SK-N-SH (cell line): ENCODE measurements around the gene BRI3. TPM values are rescaled to one million over a fixed set of nuclear protein-coding genes. Genes with fewer than 3 reads are reported as not detected.

Source experiments
- CTCF ChIA-PET: fragments of 300-600, 350-600 bp; formaldehyde crosslinking; extraction: SDS; loops from one replicate; lab custom pipeline; 2021; lab: Yijun Ruan, JAX
- POLR2A ChIA-PET: fragments of 350-600 bp; sonication (Branson Sonifier 250); formaldehyde crosslinking; extraction: SDS; loops from one replicate; lab custom pipeline; 2020; ENCODE audit warnings: antibody characterized with exemption, inconsistent platforms; lab: Yijun Ruan, JAX
- DNase-seq: peaks from one replicate; pipeline ENCODE4 v3.0.0; 2012
- H2AFZ ChIP-seq: fragments of 200-600 bp; sonication (generic); 2 replicates; pipeline ENCODE4 v1.8.1; 2016; ENCODE audit warnings: antibody characterized with exemption, mild to moderate bottlenecking, low read depth
- H3F3A ChIP-seq: fragments of 200-600 bp; sonication (generic); replicated peaks from 2 replicates; pipeline ENCODE3; 2016; ENCODE audit warnings: antibody characterized with exemption, mild to moderate bottlenecking; ENCODE audit not compliant: insufficient read depth
- H3K27ac ChIP-seq, 2 experiments: fragments of 200-500 bp in 1 of 2; fragments of 200-600 bp in 1 of 2; sonication (Bioruptor generic) in 1 of 2; sonication (generic), shearing (Covaris generic) in 1 of 2; 2 replicates each; pipeline versions ENCODE4 v1.5.1 to v1.6.1; 2014 to 2016; ENCODE audit warnings: low read depth in 2 of 2, inconsistent platforms in 1 of 2, low read length in 1 of 2, mild to moderate bottlenecking in 1 of 2, mixed read lengths in 1 of 2
- H3K27me3 ChIP-seq: fragments of 200-600 bp; sonication (generic), shearing (Covaris generic); 2 replicates; pipeline ENCODE4 v1.6.1; 2016; ENCODE audit warnings: mixed run types; ENCODE audit not compliant: insufficient read depth
- H3K36me3 ChIP-seq, 2 experiments: fragments of 200-500 bp in 1 of 2; fragments of 200-600 bp in 1 of 2; sonication (Bioruptor generic) in 1 of 2; sonication (generic) in 1 of 2; replicated peaks in 1 of 2; 2 replicates each; pipeline versions ENCODE3 to v1.5.1; 2014 to 2016; ENCODE audit warnings: low read length in 1 of 2, mild to moderate bottlenecking in 1 of 2; ENCODE audit not compliant: insufficient read depth in 2 of 2, control insufficient read depth in 1 of 2
- H3K4me1 ChIP-seq, 2 experiments: fragments of 200-500 bp in 1 of 2; fragments of 200-600 bp in 1 of 2; sonication (Bioruptor generic) in 1 of 2; sonication (generic), shearing (Covaris generic) in 1 of 2; 2 replicates each; pipeline versions ENCODE4 v1.5.1 to v1.6.1; 2014 to 2016; ENCODE audit warnings: low read depth in 1 of 2, low read length in 1 of 2, mixed run types in 1 of 2; ENCODE audit not compliant: insufficient read depth in 2 of 2, control insufficient read depth in 1 of 2
- H3K4me2 ChIP-seq: fragments of 200-600 bp; sonication (generic), shearing (Covaris generic); 2 replicates; pipeline ENCODE4 v1.6.1; 2017; ENCODE audit warnings: mixed run types
- H3K4me3 ChIP-seq, 2 experiments: fragments of 200-500 bp in 1 of 2; fragments of 200-600 bp in 1 of 2; sonication (Bioruptor generic) in 1 of 2; sonication (generic), shearing (Covaris generic) in 1 of 2; 2 replicates each; pipeline versions ENCODE4 v1.5.1 to v1.8.1; 2014 to 2016; ENCODE audit warnings: low read depth in 2 of 2, inconsistent platforms in 1 of 2, low read length in 1 of 2, mild to moderate bottlenecking in 1 of 2, mixed read lengths in 1 of 2, moderate library complexity in 1 of 2
- H3K79me2 ChIP-seq: fragments of 200-600 bp; sonication (generic); 2 replicates; pipeline ENCODE4 v1.8.1; 2017; ENCODE audit warnings: mild to moderate bottlenecking; ENCODE audit not compliant: insufficient read depth
- H3K9ac ChIP-seq: fragments of 200-600 bp; sonication (generic); 2 replicates; pipeline ENCODE4 v1.6.1; 2017; ENCODE audit warnings: mixed run types
- H3K9me2 ChIP-seq: fragments of 200-600 bp; sonication (generic); 2 replicates; pipeline ENCODE4 v1.6.1; 2017; ENCODE audit warnings: mixed run types
- H3K9me3 ChIP-seq: fragments of 200-600 bp; sonication (generic); 2 replicates; pipeline ENCODE4 v1.6.1; 2017; ENCODE audit warnings: mixed run types, mild to moderate bottlenecking, moderate library complexity
- H4K20me1 ChIP-seq: fragments of 200-600 bp; sonication (generic); 2 replicates; pipeline ENCODE4 v1.6.1; 2017; ENCODE audit warnings: mild to moderate bottlenecking, mixed run types; ENCODE audit not compliant: insufficient read depth
- CTCF ChIP-seq: fragments of 200-600 bp; sonication (generic); IDR thresholded peaks from 2 replicates; pipeline ENCODE4 v1.6.1; 2017; ENCODE audit warnings: antibody characterized with exemption, mild to moderate bottlenecking, moderate library complexity
- ELF1 ChIP-seq: IDR thresholded peaks from 2 replicates; pipeline ENCODE4 v1.4.0; 2012
- EP300 ChIP-seq, 2 experiments: IDR thresholded peaks; 2 replicates each; pipeline versions ENCODE4 v1.4.0 to v1.6.1; 2012; ENCODE audit warnings: borderline replicate concordance in 1 of 2, low read depth in 1 of 2, low read length in 1 of 2
- EZH2phosphoT487 ChIP-seq: fragments of 200-600 bp; sonication (generic); IDR thresholded peaks from 2 replicates; pipeline ENCODE4 v1.6.1; 2017; ENCODE audit warnings: low read depth, mixed run types, mild to moderate bottlenecking, antibody characterized with exemption, moderate library complexity, borderline replicate concordance
- FOSL2 ChIP-seq: IDR thresholded peaks from 2 replicates; pipeline ENCODE4 v1.4.0; 2012; ENCODE audit warnings: low read depth, mild to moderate bottlenecking, moderate library complexity, borderline replicate concordance
- FOXJ3 ChIP-seq: sonication (generic); formaldehyde crosslinking; IDR thresholded peaks from 2 replicates; pipeline ENCODE4 v1.5.1; 2020; ENCODE audit warnings: mild to moderate bottlenecking, missing genetic modification reagents
- FOXM1 ChIP-seq: IDR thresholded peaks from 2 replicates; pipeline ENCODE4 v1.4.0; 2012; ENCODE audit warnings: low read depth, mild to moderate bottlenecking
- GATA2 ChIP-seq: sonication (generic); formaldehyde crosslinking; IDR thresholded peaks from 2 replicates; pipeline ENCODE4 v1.5.0; 2020; ENCODE audit warnings: mild to moderate bottlenecking, missing genetic modification reagents
- MAX ChIP-seq: IDR thresholded peaks from 2 replicates; pipeline ENCODE4 v1.4.0; 2012; ENCODE audit warnings: low read depth
- REST ChIP-seq: IDR thresholded peaks from 2 replicates; pipeline ENCODE4 v1.6.1; 2012; ENCODE audit warnings: mild to moderate bottlenecking, low read depth, low read length, moderate library complexity
- RFX5 ChIP-seq: IDR thresholded peaks from 2 replicates; pipeline ENCODE4 v1.6.1; 2012; ENCODE audit warnings: mild to moderate bottlenecking, improper control_type of control experiment, low read length
- SIN3A ChIP-seq: IDR thresholded peaks from 2 replicates; pipeline ENCODE4 v1.6.1; 2012; ENCODE audit warnings: low read depth, mild to moderate bottlenecking, low read length, moderate library complexity, borderline replicate concordance
- TAF1 ChIP-seq: IDR thresholded peaks from 2 replicates; pipeline ENCODE4 v1.6.1; 2012; ENCODE audit warnings: low read depth, mild to moderate bottlenecking, low read length, moderate library complexity, borderline replicate concordance
- TCF12 ChIP-seq: IDR thresholded peaks from 2 replicates; pipeline ENCODE4 v1.4.0; 2012
- TEAD4 ChIP-seq: IDR thresholded peaks from 2 replicates; pipeline ENCODE4 v1.4.0; 2012; ENCODE audit warnings: mild to moderate bottlenecking, borderline replicate concordance; ENCODE audit not compliant: insufficient read depth
- YY1 ChIP-seq: IDR thresholded peaks from 2 replicates; pipeline ENCODE4 v1.4.0; 2012; ENCODE audit warnings: low read depth, mild to moderate bottlenecking
- WGBS: methylation state at CpG from one replicate; pipeline ENCODE4 v1.1.6; 2017; ENCODE audit warnings: low lambda C conversion rate; 5-methylcytosine and 5-hydroxymethylcytosine counted together
- polyA plus RNA-seq, 3 experiments: library from polyadenylated mRNA; depleted of rRNA; stranded (reverse); fragments of >200 nt; gene quantifications; 2 replicates each; pipeline ENCODE4 v1.2.3, GENCODE V29; 2012
- TF ChIP-seq, protein P1 (sequence below): fragments of 150-350 bp; IDR thresholded peaks from 2 replicates; pipeline ENCODE4 v1.6.1; 2017; ENCODE audit warnings: antibody characterized with exemption, low read length, low read depth, borderline replicate concordance
- TF ChIP-seq, protein P2 (sequence below): IDR thresholded peaks from 2 replicates; pipeline ENCODE4 v1.4.0; 2012; ENCODE audit warnings: low read depth, borderline replicate concordance

The BRI3 gene
- polyA plus RNA-seq, 1 of the 3 experiments (the other 2 are of a cell fraction) = 128 TPM

- no peak for TF ChIP-seq EZH2phosphoT487
- TF ChIP-seq SIN3A = no peak
- TF ChIP-seq EP300 (IDR thresholded peaks at IDR 0.05; ENCODE audit: borderline replicate concordance in 1 of 2, low read depth in 1 of 2, low read length in 1 of 2) = no peak
- no peak for TF ChIP-seq MAX
- no peak for TF ChIP-seq FOXJ3 (CRISPR knock-in tag)
- TF ChIP-seq FOSL2 = no peak
- no peak for TF ChIP-seq GATA2 (CRISPR knock-in tag)
These were observed 48.4 kb downstream of the BRI3 start (continued) for GRCh38 chr7:98329791-98330373.

DNA sequence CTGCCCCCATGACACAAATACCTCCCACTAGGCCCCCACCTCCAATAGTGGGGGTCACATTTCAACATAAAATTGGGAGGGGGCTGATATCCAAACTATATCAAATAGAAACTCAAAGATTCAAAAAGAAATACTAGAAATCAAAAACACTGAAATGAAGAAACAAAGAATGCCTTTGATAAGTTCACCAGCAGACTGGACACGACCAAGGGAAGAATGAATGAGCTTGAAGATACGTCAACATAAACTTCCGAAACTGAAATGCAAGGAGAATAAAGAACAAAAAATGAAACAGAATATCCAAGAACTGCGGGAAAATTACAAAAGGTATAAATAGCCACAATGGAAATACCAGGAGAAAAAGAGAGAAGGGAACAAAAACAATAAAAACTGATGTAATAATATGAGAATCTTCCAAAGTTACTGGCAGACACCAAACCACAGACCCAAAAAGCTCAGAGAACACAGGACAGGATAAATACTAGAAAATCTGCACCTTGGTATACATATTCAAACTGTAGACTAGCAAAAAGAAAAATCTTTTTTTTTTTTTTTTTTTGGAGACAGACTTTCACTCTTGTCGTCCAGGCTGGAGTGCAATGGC is 49.5 kb downstream of the BRI3 start:
- Histone ChIP-seq H3K9me2 (no peaks in the 10 kb centered on the region), H2AFZ (no peak overlapping the region), H4K20me1 (no peaks in the 10 kb centered on the region), H3K79me2 (no peaks in the 10 kb centered on the region), H3K9ac (no peak overlapping the region), H3K27me3 (no peaks in the 10 kb centered on the region), H3F3A (peaks cover 5% of the 10 kb centered on the region), H3K9me3 (peaks cover 6% of the 10 kb centered on the region; the same call in 1 of the 2 replicates), H3K4me3 (no peak overlapping the region), H3K36me3 (no peaks in the 10 kb centered on the region), H3K4me1 (no peaks in the 10 kb centered on the region), H3K4me2 (no peak overlapping the region), H3K27ac (no peak overlapping the region)
- ChIA-PET CTCF (interaction anchor here (1.2 kb wide), 2 partner anchors 37 to 70 kb away, joined by 3 to 4 read pairs; partner anchors contain the start of gene BAIAP2L1), POLR2A (no interaction called here)
- DNase-seq = no peak
- 90% methylated on average over 5 of the region's 5 CpGs for WGBS
- TF ChIP-seq FOXJ3 (CRISPR knock-in tag) = no peak
- TF ChIP-seq YY1 = no peak
- TF ChIP-seq RFX5 = no peak
- TF ChIP-seq ELF1 = no peak
- no peak for TF ChIP-seq TEAD4

GRCh38 chr7:98334081-98334480 is 52.6 kb downstream of the BRI3 start:
- peaks cover 5% of the 10 kb centered on the region for H3F3A ChIP-seq
- H3K4me2 ChIP-seq = no peak overlapping the region
- ChIA-PET POLR2A (no interaction called here), CTCF (no interaction called here)
- peaks cover 6% of the 10 kb centered on the region; the same call in 1 of the 2 replicates for H3K9me3 ChIP-seq
- H3K4me3 ChIP-seq = no peak overlapping the region
- H2AFZ ChIP-seq = no peak overlapping the region; the same call in 1 of the 2 replicates
- H3K9ac ChIP-seq = no peak overlapping the region
- H4K20me1 ChIP-seq = no peaks in the 10 kb centered on the region
- WGBS = 63% methylated on average over 1 of the region's 1 CpG
- H3K9me2 ChIP-seq = no peaks in the 10 kb centered on the region
- H3K4me1 ChIP-seq = no peaks in the 10 kb centered on the region
- no peaks in the 10 kb centered on the region for H3K27me3 ChIP-seq
- no peak for DNase-seq
- H3K79me2 ChIP-seq = no peaks in the 10 kb centered on the region
- no peaks in the 10 kb centered on the region for H3K36me3 ChIP-seq
- no peak overlapping the region for H3K27ac ChIP-seq
- TF ChIP-seq TCF12 = no peak
- TF ChIP-seq FOXM1 = no peak
- TF ChIP-seq, protein P1, sequence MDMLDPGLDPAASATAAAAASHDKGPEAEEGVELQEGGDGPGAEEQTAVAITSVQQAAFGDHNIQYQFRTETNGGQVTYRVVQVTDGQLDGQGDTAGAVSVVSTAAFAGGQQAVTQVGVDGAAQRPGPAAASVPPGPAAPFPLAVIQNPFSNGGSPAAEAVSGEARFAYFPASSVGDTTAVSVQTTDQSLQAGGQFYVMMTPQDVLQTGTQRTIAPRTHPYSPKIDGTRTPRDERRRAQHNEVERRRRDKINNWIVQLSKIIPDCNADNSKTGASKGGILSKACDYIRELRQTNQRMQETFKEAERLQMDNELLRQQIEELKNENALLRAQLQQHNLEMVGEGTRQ = no peak
- TF ChIP-seq CTCF = no peak
- TF ChIP-seq TAF1 = no peak
- TF ChIP-seq, protein P2, sequence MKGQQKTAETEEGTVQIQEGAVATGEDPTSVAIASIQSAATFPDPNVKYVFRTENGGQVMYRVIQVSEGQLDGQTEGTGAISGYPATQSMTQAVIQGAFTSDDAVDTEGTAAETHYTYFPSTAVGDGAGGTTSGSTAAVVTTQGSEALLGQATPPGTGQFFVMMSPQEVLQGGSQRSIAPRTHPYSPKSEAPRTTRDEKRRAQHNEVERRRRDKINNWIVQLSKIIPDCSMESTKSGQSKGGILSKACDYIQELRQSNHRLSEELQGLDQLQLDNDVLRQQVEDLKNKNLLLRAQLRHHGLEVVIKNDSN = no peak
- no peak for TF ChIP-seq REST
